OCI-LY7 (cell line): ENCODE results near the gene VCP.

Source experiments
- CTCF ChIP-seq: fragments of 200-600 bp; sonication (generic); conservative IDR thresholded peaks from 2 replicates; pipeline ENCODE4 v1.5.1; 2014; ENCODE audit warnings: mild to moderate bottlenecking, antibody characterized with exemption, low read length, moderate library complexity, mixed read lengths
- EZH2phosphoT487 ChIP-seq: fragments of 200-600 bp; sonication (generic); IDR thresholded peaks from 2 replicates; pipeline ENCODE4 v1.6.1; 2018; ENCODE audit warnings: low read depth, borderline replicate concordance, mild to moderate bottlenecking, mixed run types, antibody characterized with exemption, low read length, moderate library complexity, mixed read lengths

- TF ChIP-seq CTCF: no peak
- TF ChIP-seq EZH2phosphoT487: no peak
Measured at GRCh38 chr9:35059438-35059837, 13.0 kb downstream of the VCP start.
